ENCODE results near the gene ZDHHC1. TPM values are rescaled to one million over a fixed set of nuclear protein-coding genes. Genes with fewer than 3 reads are reported as not detected.

Gene ZDHHC1
- polyA plus RNA-seq, 1 of the 3 experiments (the other 2 are of a cell fraction) = 15.8 TPM

DNA sequence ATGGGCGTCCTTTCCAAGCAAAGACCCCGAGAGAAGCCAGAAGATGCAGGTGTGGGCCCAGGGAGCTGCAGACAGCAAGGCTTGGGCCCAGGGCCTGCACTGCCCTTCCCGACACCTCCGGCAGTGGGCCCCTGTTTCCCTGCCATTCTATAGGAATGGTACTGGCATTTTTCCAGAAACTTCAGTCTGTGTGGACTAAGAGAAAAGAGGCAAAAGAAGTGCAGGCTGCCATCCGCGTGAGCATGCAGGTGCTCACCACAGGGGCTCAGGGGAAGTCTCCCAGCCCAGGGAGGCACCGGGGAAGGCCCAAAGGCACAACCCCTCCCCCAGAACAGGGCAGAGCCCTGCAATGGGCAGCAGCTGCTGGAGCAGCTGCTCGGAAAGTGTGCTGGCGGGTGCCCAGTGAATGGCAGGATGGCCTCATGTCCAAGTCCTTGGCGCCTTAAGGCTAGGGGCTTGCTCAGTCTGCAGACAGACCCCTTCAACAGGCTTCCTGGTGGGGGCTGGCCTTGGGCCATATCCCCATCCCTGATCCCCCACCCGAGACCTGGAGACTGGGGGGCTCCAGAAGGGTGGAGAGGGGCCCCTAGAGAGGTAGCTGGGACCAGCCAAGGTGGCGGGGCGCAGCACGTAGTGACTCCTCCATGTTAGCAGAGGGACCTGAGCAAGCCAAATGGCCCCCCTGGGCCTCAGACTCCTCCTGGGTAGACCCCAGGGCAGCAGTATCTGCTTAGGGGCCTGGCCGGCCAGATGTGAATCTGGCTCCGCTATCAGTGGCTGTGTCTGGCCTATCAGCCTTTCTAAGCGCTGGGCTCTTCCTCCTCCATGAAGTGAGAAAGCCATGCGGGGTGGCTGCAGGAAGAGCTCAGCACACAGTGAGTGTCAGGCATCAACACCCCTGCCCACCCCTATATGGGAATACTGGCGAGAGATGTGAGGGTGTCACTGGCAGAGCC lies 16.2 kb downstream of the ZDHHC1 start:
- ChIA-PET POLR2A (no interaction called here), CTCF (interaction anchor here (0.8 to 1.8 kb wide), 6 partner anchors 8 to 73 kb away, joined by 3 to 6 read pairs (median 4); partner anchors contain the start of genes KCTD19, LRRC36 and ZDHHC1)
- Histone ChIP-seq H3K27me3 (ENCODE audit: insufficient read depth) (no peaks in the 10 kb centered on the region), H3K9me3 (no peaks in the 10 kb centered on the region), H3F3A (replicated peaks; ENCODE audit: insufficient read depth) (peaks cover 6% of the 10 kb centered on the region), H4K20me1 (ENCODE audit: insufficient read depth) (no peaks in the 10 kb centered on the region), H3K4me2 (no peak overlapping the region), H3K4me3 (ENCODE audit: low read depth in 2 of 2, low read length in 1 of 2) (no peak overlapping the region; a peak in 1 of 4 replicates), H3K79me2 (ENCODE audit: insufficient read depth) (no peaks in the 10 kb centered on the region), H3K9ac (no peak overlapping the region), H3K4me1 (ENCODE audit: control insufficient read depth in 1 of 2, insufficient read depth in 2 of 2, low read depth in 1 of 2, low read length in 1 of 2) (peaks cover 1 to 39% of the 10 kb centered on the region in 2 experiments; a peak in 3 of 4 replicates), H3K36me3 (replicated peaks in 1 of 2; ENCODE audit: control insufficient read depth in 1 of 2, insufficient read depth in 2 of 2, low read length in 1 of 2) (no peaks in the 10 kb centered on the region), H3K27ac (ENCODE audit: low read depth in 2 of 2, low read length in 1 of 2) (peak overlapping the region in 1 of 2 experiments; percentile 76; a peak in 2 of 4 replicates), H3K9me2 (no peaks in the 10 kb centered on the region), H2AFZ (ENCODE audit: low read depth) (no peak overlapping the region)
- TF ChIP-seq GATA2 (CRISPR knock-in tag; IDR thresholded peaks at IDR 0.05) = peak; percentile 48; the same call in 1 of the 2 replicates
- TF ChIP-seq, protein P1, sequence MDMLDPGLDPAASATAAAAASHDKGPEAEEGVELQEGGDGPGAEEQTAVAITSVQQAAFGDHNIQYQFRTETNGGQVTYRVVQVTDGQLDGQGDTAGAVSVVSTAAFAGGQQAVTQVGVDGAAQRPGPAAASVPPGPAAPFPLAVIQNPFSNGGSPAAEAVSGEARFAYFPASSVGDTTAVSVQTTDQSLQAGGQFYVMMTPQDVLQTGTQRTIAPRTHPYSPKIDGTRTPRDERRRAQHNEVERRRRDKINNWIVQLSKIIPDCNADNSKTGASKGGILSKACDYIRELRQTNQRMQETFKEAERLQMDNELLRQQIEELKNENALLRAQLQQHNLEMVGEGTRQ (IDR thresholded peaks at IDR 0.05; ENCODE audit: borderline replicate concordance, low read depth, low read length) = no peak
- TF ChIP-seq FOSL2 (IDR thresholded peaks at IDR 0.05; ENCODE audit: borderline replicate concordance, low read depth) = no peak
- no peak for TF ChIP-seq TAF1 (IDR thresholded peaks at IDR 0.05; ENCODE audit: borderline replicate concordance, low read depth, low read length)
- 65% methylated on average over 10 of the region's 19 CpGs for WGBS (ENCODE audit: low lambda C conversion rate)
- peak; percentile 69 for DNase-seq

- POLR2A ChIA-PET = no interaction called here
- peaks cover 5% of the 10 kb centered on the region for H3F3A ChIP-seq (replicated peaks; ENCODE audit: insufficient read depth)
- H3K9ac ChIP-seq = no peak overlapping the region
- H3K27me3 ChIP-seq (ENCODE audit: insufficient read depth) = no peaks in the 10 kb centered on the region
- H3K4me3 ChIP-seq (ENCODE audit: low read depth in 2 of 2, low read length in 1 of 2) = no peak overlapping the region; a peak in 1 of 4 replicates
- peak; percentile 60 for DNase-seq
- no peaks in the 10 kb centered on the region for H3K36me3 ChIP-seq (replicated peaks in 1 of 2; ENCODE audit: control insufficient read depth in 1 of 2, insufficient read depth in 2 of 2, low read length in 1 of 2)
- no peak overlapping the region for H3K4me2 ChIP-seq
- H3K4me1 ChIP-seq (ENCODE audit: control insufficient read depth in 1 of 2, insufficient read depth in 2 of 2, low read depth in 1 of 2, low read length in 1 of 2) = peaks cover 0 to 39% of the 10 kb centered on the region in 2 experiments; a peak in 2 of 4 replicates
- H3K9me2 ChIP-seq = no peaks in the 10 kb centered on the region
- WGBS (ENCODE audit: low lambda C conversion rate) = 96% methylated on average over 15 of the region's 42 CpGs
- H4K20me1 ChIP-seq (ENCODE audit: insufficient read depth) = no peaks in the 10 kb centered on the region
- H3K9me3 ChIP-seq = no peaks in the 10 kb centered on the region
- TF ChIP-seq, protein P2, sequence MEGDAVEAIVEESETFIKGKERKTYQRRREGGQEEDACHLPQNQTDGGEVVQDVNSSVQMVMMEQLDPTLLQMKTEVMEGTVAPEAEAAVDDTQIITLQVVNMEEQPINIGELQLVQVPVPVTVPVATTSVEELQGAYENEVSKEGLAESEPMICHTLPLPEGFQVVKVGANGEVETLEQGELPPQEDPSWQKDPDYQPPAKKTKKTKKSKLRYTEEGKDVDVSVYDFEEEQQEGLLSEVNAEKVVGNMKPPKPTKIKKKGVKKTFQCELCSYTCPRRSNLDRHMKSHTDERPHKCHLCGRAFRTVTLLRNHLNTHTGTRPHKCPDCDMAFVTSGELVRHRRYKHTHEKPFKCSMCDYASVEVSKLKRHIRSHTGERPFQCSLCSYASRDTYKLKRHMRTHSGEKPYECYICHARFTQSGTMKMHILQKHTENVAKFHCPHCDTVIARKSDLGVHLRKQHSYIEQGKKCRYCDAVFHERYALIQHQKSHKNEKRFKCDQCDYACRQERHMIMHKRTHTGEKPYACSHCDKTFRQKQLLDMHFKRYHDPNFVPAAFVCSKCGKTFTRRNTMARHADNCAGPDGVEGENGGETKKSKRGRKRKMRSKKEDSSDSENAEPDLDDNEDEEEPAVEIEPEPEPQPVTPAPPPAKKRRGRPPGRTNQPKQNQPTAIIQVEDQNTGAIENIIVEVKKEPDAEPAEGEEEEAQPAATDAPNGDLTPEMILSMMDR (IDR thresholded peaks at IDR 0.05) = 0 out of 2 replicates have a peak, but pooled peaks have one; percentile 16
- TF ChIP-seq PBX3 (IDR thresholded peaks at IDR 0.05) (no peak), RAD21 (IDR thresholded peaks at IDR 0.05; ENCODE audit: low read length) (0 out of 2 replicates have a peak, but pooled peaks have one; percentile 17)
- no peak overlapping the region for H2AFZ ChIP-seq (ENCODE audit: low read depth)
- peak overlapping the region in 1 of 2 experiments; percentile 76; a peak in 2 of 4 replicates for H3K27ac ChIP-seq (ENCODE audit: low read depth in 2 of 2, low read length in 1 of 2)
- CTCF ChIA-PET = interaction anchor here (0.8 to 1.8 kb wide), 7 partner anchors 8 to 73 kb away, joined by 3 to 6 read pairs (median 4); partner anchors contain the start of genes KCTD19, LRRC36 and ZDHHC1
- H3K79me2 ChIP-seq (ENCODE audit: insufficient read depth) = no peaks in the 10 kb centered on the region
Observed at GRCh38 chr16:67399218-67399733, 17.0 kb downstream of the ZDHHC1 start.
